HT-29 (cell line): ENCODE measurements around the gene HSFY1. TPM values are rescaled to one million over a fixed set of nuclear protein-coding genes. Genes with fewer than 3 reads are reported as not detected.
"Not testable (repeated sequence)": the region's sequence is repeated elsewhere in the genome, so short reads cannot be mapped to it uniquely, and the experiment has no call there.

Experiments used
- DNase-seq: peaks from one replicate; pipeline ENCODE4 v3.0.0-alpha.2; 2015; ENCODE audit warnings: low spot score
- small RNA-seq: library from RNA; depleted of rRNA; stranded (forward); fragments of <200 nt; gene quantifications from one replicate; pipeline ENCODE3, GENCODE V24; 2014
- total RNA-seq: library from RNA; depleted of rRNA; stranded (reverse); fragments of >200 nt; shearing (Covaris generic); gene quantifications from 2 replicates; pipeline ENCODE4 v1.2.3, GENCODE V29; 2014; rRNA removed

The HSFY1 gene, protein sequence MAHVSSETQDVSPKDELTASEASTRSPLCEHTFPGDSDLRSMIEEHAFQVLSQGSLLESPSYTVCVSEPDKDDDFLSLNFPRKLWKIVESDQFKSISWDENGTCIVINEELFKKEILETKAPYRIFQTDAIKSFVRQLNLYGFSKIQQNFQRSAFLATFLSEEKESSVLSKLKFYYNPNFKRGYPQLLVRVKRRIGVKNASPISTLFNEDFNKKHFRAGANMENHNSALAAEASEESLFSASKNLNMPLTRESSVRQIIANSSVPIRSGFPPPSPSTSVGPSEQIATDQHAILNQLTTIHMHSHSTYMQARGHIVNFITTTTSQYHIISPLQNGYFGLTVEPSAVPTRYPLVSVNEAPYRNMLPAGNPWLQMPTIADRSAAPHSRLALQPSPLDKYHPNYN
- total RNA-seq: not detected in 2 replicates

GRCh38 chrY:18546420-18546819, at the start of gene HSFY1:
Gene HSFY1 (plus strand): TSS chrY:18546720. CDS start chrY:18546788, 68 bp downstream.
- not testable (repeated sequence) for DNase-seq

DNA sequence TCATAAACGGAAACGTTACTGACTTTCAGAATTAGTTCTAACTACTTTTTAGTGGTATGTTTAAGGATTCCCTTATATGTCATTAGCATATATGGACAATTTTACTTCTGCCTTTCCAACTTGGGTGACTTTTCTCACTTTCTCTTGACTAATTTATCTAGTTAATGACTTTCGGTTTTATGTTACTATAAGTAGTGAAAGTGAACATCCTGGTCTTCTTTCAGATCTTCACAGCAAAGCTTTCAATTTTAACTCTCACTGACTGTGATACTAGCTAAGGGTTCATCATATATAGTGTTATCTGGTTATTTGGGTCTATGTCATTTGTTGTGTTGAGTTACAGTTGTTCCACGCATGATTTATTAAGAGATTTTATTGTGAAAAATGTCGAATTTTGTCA, 42.3 kb upstream of the HSFY1 start:
- DNase-seq: not testable (repeated sequence)

DNA sequence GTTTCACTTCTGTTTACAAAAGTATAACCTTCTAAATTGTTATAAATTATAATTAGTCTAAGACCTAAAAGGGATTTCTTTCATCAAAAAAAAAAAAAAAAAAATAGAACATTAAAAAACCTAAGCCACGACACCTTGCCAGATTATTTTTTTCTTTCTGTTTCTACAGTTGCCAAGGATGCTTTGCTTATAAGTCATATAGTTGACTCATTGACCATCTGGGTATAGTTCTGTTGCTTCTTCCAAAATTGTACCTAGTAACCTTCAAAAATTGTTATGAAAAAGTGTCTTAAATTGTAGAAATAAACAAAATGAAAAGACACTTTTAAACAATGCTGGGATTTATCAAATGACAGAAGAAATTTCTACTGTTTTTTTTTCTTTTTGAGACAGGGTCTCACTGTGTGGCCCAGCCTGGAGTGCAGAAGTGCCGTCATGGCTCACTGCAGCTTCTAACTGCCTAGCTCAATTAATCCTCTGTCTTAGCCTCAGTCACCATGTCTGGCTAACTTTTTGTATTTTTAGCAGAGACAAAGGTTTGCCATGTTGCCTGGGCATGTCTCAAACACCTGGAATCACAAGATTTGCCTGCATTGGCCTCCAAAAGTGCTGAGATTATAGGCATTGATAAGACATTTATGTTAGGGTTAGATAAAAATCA, 15.4 kb upstream of the HSFY1 start:
- not testable (repeated sequence) for DNase-seq

DNA sequence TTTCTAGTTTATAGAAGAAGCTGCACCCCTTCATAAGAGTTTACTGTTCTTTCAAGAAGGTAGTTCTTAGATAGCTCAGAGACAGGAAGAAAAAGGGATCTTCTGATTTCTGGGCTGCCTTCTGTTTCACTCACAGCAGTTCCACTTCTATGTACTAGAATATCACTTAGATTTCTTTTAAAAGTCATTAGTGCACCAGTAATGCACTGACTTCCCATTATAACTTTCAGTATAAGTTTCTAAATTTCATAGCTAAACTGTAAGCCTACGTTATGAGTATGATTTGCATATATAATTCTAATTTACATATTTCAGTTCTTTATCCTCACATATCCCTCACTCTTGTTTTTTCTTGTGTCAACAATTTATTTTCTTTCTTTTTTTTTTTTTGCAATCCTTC, 7.6 kb upstream of the HSFY1 start:
- not testable (repeated sequence) for DNase-seq

GRCh38 chrY:18553132-18553531, 6.6 kb downstream of the HSFY1 start:
- DNase-seq: not testable (repeated sequence)

GRCh38 chrY:18565915-18566314, 19.4 kb downstream of the HSFY1 start:
- DNase-seq: not testable (repeated sequence)

Small RNA genes lying within 50 kb of the gene (small RNA-seq; reads per million reads assigned to genes)
- gene GPM6BP1 (not detected), gene PRYP5 (not detected)

Other genes with a start within 250 kb of the HSFY1 start
- not detected in 2 replicates for gene HSFY2, start 227.0 kb downstream of the HSFY1 start, total RNA-seq